HG02798 (cell line): ENCODE results near the gene AFF4.
A peak's percentile ranks its signal among the peaks of the same experiment; 100 is the strongest.
"Not testable (repeated sequence)": the region's sequence is repeated elsewhere in the genome, so short reads cannot be mapped to it uniquely, and the experiment has no call there.

ENCODE experiments used
- ATAC-seq: cut with Tn5 transposase; IDR thresholded peaks from one replicate; pipeline ENCODE4 v1.9.1; 2021; ENCODE audit warnings: mild to moderate bottlenecking; ENCODE audit not compliant: unreplicated experiment, poor library complexity

Gene AFF4

DNA sequence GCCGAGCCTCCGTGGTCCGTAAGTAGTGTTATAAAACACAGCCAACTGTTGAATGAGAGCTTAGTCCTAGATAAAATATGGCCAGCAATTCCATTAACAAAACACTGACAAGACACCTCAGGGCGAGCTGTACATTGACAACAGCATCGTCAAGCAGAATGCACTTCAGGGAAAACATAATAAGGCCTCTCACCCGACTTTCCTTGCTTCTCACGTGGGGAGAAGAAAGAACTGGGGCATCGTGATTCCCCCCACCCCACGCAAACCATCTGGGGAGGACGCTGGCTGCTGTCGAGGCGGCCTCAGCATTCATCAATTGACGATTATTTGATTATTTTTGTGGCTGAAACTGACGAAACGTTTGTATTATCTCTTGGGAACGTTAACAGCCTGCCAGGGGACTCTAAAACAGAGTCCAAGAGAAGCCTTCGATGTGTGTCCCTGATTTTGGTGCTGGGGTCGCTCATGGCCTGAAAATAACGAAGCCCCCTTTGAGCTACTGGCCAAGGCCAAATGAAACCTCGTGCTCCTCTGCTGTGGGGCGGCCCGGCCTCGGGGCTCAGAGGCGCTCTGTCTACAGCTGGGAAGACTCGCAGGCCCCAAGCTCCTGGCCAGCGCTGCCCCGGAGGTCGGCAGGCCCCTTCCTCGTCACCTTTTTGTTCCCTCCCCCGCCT lies 97.6 kb downstream of the AFF4 start:
- ATAC-seq, result peak; percentile 16

DNA sequence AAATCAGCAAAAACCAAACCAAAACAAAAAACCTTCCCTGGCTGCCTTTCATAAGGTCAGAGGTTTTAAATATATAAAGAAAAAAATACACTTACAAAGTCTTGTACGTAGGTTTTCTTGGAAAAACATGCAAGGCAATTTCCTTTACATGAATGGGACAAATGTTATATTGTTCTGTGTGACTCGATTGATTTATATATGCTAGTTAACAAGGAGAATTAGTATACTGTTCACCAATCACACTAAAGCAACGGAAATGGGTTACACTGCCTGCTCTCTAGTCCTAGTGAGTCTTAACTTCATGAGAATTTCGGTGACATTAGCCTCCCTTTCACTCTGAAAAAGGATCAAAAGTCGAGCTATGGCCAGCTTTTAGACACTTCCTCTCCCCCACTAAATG lies 102.7 kb downstream of the AFF4 start:
- ATAC-seq, result no peak

GRCh38 chr5:132859889-132860437 lies 103.5 kb downstream of the AFF4 start:
- ATAC-seq, result no peak

- ATAC-seq, result no peak
These were observed 107.4 kb downstream of the AFF4 start for GRCh38 chr5:132856011-132856410.

- ATAC-seq, result not testable (repeated sequence)
These were observed 108.4 kb downstream of the AFF4 start for GRCh38 chr5:132854992-132855391.

GRCh38 chr5:132854301-132854700 lies 109.1 kb downstream of the AFF4 start:
- no peak for ATAC-seq

- no peak for ATAC-seq
These were observed 109.6 kb downstream of the AFF4 start for GRCh38 chr5:132853790-132854189.

DNA sequence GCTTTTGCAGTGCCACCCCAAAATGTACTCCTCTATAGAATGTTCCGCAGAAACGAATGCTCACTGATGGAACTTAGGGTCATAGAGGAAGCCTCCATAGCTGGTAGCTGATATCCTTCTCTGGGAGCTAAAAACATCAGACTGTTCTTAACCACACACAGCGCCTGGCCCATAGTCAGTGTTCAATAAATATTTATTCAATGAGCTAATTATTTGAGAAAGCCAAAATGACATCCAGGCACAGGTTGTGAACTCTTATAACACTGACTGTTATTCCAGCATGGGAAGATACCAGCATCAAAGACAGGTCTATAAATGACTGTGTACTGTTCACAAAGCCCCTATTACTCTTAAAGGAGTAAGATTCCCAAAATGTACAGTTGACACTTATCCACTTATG lies 110.1 kb downstream of the AFF4 start:
- no peak for ATAC-seq

- no peak for ATAC-seq
These were observed 113.4 kb downstream of the AFF4 start for GRCh38 chr5:132850066-132850465.

DNA sequence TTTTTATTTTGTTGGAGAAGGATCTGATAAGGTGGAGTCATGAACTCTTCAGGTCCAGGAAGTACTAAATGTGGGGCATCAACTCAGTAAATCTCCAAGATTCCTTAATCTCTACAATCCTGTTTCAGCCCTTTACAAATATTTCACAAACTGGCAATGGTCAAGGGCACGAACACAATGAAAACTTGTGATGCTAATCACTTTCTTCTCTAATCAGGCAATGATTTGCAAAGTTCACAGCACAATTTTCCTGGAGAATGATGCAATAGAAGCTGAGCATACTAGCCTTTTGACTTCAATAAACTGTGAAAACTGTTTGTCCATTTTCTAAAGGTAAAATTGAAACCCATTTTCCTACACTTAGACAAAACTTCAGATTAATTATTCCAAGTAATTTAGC lies 114.1 kb downstream of the AFF4 start:
- ATAC-seq, result no peak

DNA sequence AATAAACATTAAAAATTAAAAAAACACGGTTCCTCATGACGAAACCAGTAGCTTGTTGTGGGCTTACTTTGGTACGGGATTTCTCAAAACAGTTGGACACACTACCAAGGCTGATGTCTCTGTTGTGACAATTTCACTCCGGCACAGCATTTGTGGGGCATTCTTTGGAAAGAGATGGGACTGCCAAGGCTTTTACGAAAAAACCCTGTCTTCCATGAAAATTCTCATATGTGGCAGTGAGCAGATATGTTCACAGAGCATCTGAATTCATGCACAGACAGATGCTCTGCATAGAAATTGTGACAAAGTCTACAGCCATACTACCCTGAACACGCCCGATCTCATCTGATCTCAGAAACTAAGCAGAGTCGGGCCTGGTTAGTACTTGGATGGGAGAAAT lies 115.2 kb downstream of the AFF4 start:
- ATAC-seq, result no peak

DNA sequence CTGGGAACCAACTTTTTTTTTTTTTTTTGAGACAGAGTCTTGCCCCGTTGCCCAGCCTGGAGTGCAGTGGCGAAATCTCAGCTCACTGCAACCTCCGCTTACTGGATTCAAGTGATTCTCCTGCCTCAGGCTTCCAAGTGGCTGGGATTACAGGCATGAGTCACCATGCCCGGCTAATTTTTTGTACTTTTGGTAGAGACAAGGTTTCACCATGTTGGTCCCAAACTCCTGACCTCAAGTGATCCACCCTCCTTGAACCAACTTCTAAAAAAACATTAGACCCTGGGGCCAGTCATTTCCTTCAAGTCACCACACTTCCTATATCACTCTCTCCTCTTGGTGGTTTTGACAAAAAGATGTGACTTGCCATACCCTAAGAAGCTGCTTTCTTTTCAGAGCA lies 122.1 kb downstream of the AFF4 start:
- no peak for ATAC-seq

- no peak for ATAC-seq
These were observed 122.5 kb downstream of the AFF4 start for GRCh38 chr5:132840896-132841295.

- no peak for ATAC-seq
These were observed 123.1 kb downstream of the AFF4 start for GRCh38 chr5:132840313-132840712.

DNA sequence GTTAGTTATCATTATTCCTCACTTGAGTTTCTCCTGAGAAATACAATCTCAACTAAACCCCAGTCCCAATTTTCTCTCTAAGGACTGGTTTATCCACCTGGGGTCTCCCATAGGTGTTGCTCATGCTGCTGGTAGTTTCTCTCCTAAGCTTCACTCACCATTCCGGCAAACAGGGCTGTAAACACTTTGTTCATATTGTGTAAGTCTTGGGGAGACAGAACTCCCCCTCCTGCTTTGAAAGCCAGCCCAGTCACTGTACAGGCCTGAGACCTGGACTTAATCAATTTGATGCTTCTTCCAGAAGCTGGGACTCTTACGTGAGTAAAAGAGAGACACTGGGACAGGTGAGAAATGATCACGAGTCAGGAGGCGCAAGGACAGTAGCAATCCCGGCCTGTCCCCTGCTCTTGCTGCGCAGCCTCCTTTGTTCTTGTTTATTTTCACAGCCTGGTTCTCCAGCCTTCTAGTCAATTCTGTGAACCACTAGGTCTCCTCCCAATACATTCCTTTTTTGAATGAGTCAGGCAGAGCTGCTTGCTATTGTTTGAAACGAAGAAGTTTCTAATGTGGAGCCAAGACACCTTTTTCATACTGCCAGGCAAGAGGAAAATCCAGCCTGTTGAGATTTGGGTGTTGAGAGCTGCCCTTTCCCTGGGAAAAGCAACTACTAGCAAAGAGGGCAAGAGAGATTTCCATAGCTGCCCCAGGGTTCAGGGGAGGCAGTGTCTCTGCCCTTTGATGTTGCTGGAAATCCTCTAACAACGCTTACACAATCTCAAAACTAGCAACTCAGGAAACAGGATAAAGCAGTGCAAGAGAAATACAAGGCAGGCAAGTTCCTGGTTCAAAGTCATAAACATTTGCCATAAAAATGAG lies 123.8 kb downstream of the AFF4 start:
- ATAC-seq, result no peak

DNA sequence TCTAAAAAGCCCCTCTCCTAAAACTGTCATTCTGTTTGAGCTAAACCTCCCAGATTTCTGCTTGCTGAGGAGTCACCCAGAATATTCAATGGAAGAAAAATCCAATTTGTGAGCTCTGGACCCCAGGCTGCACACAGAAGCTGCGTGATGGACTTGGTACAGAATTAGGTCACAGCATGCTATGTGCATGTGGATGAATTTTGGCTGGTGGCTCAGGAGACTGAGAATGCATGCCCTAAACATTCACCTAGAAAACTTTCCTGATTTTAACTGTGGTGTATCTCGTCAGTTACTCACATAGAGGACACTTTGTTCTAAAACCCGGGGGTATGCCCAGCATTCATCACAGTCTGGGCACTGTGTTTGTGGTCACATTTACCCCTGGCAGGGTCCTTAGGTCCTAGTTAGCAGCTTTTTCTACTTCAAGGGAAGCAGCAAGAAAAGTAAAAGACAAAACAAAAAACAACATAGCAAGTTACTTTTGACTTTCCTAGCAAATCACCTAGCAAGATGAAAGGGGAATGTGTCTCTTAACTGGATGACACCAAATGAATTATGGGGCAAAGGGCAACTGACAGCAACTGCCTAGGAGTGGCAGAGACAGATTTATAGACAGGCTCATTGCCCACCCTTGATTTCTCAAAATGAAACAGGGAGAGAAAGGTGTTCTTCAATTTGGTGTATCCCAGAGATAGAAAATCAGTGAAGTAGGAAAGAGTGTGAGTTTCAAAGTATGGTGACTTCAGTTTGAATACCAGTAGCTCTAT lies 124.7 kb downstream of the AFF4 start:
- no peak for ATAC-seq

- ATAC-seq, result no peak
These were observed 125.6 kb downstream of the AFF4 start for GRCh38 chr5:132837868-132838267.

GRCh38 chr5:132836852-132837251 lies 126.6 kb downstream of the AFF4 start:
- ATAC-seq, result no peak

- no peak for ATAC-seq
These were observed 129.4 kb downstream of the AFF4 start for GRCh38 chr5:132834057-132834456.

GRCh38 chr5:132832612-132833011 lies 130.8 kb downstream of the AFF4 start:
- no peak for ATAC-seq
